GM12878 (cell line): ENCODE measurements around the gene UNC119. TPM values are rescaled to one million over a fixed set of nuclear protein-coding genes. Genes with fewer than 3 reads are reported as not detected.

ENCODE experiments used
- ATAC-seq: fragments of 200-7000 bp; cut with Tn5 transposase; 3 replicates; pipeline ENCODE4 v1.9.1; 2020; ENCODE audit warnings: mild to moderate bottlenecking, moderate library complexity
- BruUV-seq: library from RNA; stranded (reverse); fragments of 400-500 nt; replicated peaks from 2 replicates; lab custom pipeline; 2021; lab: Mats Ljungman, UMichigan
- CTCF ChIA-PET: fragments of 300-600 bp; sonication (Branson Sonifier 250); formaldehyde crosslinking; extraction: SDS; loops from one replicate; lab custom pipeline; 2021; ENCODE audit warnings: inconsistent platforms; lab: Yijun Ruan, JAX
- POLR2A ChIA-PET: fragments of 350-600 bp; formaldehyde crosslinking; extraction: SDS; loops from one replicate; lab custom pipeline; 2021; ENCODE audit warnings: inconsistent platforms; lab: Charles Lee
- RAD21 ChIA-PET: fragments of 300-600 bp; sonication (Branson Sonifier 250); formaldehyde crosslinking; loops from one replicate; lab custom pipeline; 2023; ENCODE audit warnings: antibody characterized with exemption; ENCODE audit not compliant: unreplicated experiment; lab: Charles Lee
- SMC1A ChIA-PET: fragments of 300-600 bp; sonication (Branson Sonifier 250); formaldehyde crosslinking; loops from one replicate; lab custom pipeline; 2023; ENCODE audit not compliant: unreplicated experiment, uncharacterized antibody; lab: Charles Lee
- DNase-seq: peaks from one replicate; pipeline ENCODE4 v3.0.0-alpha.2; 2011; ENCODE audit warnings: low read depth, low spot score
- FAIRE-seq: peaks from 3 replicates; lab custom pipeline; 2011; peaks lifted over from hg19 to GRCh38; lab: Jason Lieb, UNC
- H2AFZ ChIP-seq: 2 replicates; pipeline ENCODE4 v1.6.0; 2011; ENCODE audit warnings: low read depth, low read length, control low read depth; ENCODE audit not compliant: control insufficient read depth
- H3K27ac ChIP-seq: 2 replicates; pipeline ENCODE4 v1.5.1; 2011; ENCODE audit warnings: control low read depth; ENCODE audit not compliant: control insufficient read depth, insufficient read depth
- H3K27me3 ChIP-seq, 2 experiments: replicated peaks in 1 of 2; 2 replicates each; pipeline versions ENCODE4 v1.6.0 to v1.6.1; 2011; ENCODE audit warnings: low read length in 1 of 2; ENCODE audit not compliant: control insufficient read depth in 2 of 2, insufficient read depth in 2 of 2
- H3K36me3 ChIP-seq, 2 experiments: 2 replicates each; pipeline ENCODE4 v1.5.1; 2011; ENCODE audit warnings: low read length in 1 of 2; ENCODE audit not compliant: control insufficient read depth in 2 of 2, insufficient read depth in 2 of 2
- H3K4me1 ChIP-seq: 2 replicates; pipeline ENCODE4 v1.6.1; 2011; ENCODE audit warnings: mild to moderate bottlenecking, low read length, moderate library complexity, mixed read lengths; ENCODE audit not compliant: control insufficient read depth, insufficient read depth
- H3K4me2 ChIP-seq: 2 replicates; pipeline ENCODE4 v1.6.0; 2011; ENCODE audit warnings: control low read depth; ENCODE audit not compliant: control insufficient read depth, insufficient read depth
- H3K4me3 ChIP-seq: fragments of 200-600 bp; sonication (generic); 2 replicates; pipeline ENCODE4 v1.5.1; 2016
- H3K79me2 ChIP-seq: 2 replicates; pipeline ENCODE4 v1.6.0; 2011; ENCODE audit warnings: low read length; ENCODE audit not compliant: control insufficient read depth, insufficient read depth
- H3K9ac ChIP-seq: 2 replicates; pipeline ENCODE4 v1.8.0; 2011; ENCODE audit warnings: low read length, control low read depth, mixed read lengths; ENCODE audit not compliant: control insufficient read depth, insufficient read depth
- H3K9me3 ChIP-seq: replicated peaks from 3 replicates; pipeline ENCODE4 v1.5.1; 2011; ENCODE audit warnings: mild to moderate bottlenecking, low read length; ENCODE audit not compliant: control insufficient read depth, insufficient read depth
- H4K20me1 ChIP-seq: 2 replicates; pipeline ENCODE4 v1.6.0; 2011; ENCODE audit not compliant: control insufficient read depth, insufficient read depth
- FOS ChIP-seq: IDR thresholded peaks from 3 replicates; pipeline ENCODE4 v1.6.1; 2011; ENCODE audit warnings: borderline replicate concordance; ENCODE audit not compliant: insufficient read length; ENCODE audit errors: extremely low read depth
- IKZF1 ChIP-seq: fragments of 450-650 bp; conservative IDR thresholded peaks from 2 replicates; pipeline ENCODE4 v1.6.1; 2017; ENCODE audit warnings: antibody characterized with exemption, mild to moderate bottlenecking
- MTA3 ChIP-seq: IDR thresholded peaks from 2 replicates; pipeline ENCODE4 v1.6.1; 2012; ENCODE audit warnings: low read length, inconsistent platforms, borderline replicate concordance
- ZNF622 ChIP-seq: fragments of 450-650 bp; IDR thresholded peaks from 2 replicates; pipeline ENCODE4 v1.6.1; 2017; ENCODE audit warnings: mild to moderate bottlenecking, inconsistent platforms
- WGBS: methylation state at CpG from one replicate; pipeline ENCODE4 v1.1.6; 2016; ENCODE audit warnings: low lambda C conversion rate; ENCODE audit not compliant: insufficient replicate concordance, insufficient coverage; ENCODE audit errors: missing lambda C conversion rate; 5-methylcytosine and 5-hydroxymethylcytosine counted together
- in situ Hi-C: fragments of 300-500 bp; cut with MboI; formaldehyde crosslinking; loops from 9 replicates; pipeline ENCODE4 v1.14.3; 2018; ENCODE audit warnings: mixed read lengths
- intact Hi-C: fragments of 100-400 bp; cut with micrococcal nuclease; formaldehyde crosslinking; loops from one replicate; pipeline ENCODE4 v1.14.2; 2022; ENCODE audit not compliant: unreplicated experiment
- polyA plus RNA-seq, 11 experiments: library from polyadenylated mRNA; depleted of rRNA in 4 of 11; unstranded in 6 of 11; stranded (reverse) in 5 of 11; fragments of >200 nt; fragmentation: Nextera tagmentation in 4 of 11; fragmentation: Illumina TruSeq in 1 of 11; extraction: Ambion mirVana in 4 of 11; extraction: Trizol in 1 of 11; gene quantifications; 1 replicate in 1 of 11; 2 replicates in 10 of 11; pipeline versions ENCODE4 v1.2.1 to v1.2.3, GENCODE V29; 2011 to 2016; ENCODE audit warnings: inconsistent platforms in 2 of 11, missing spikeins in 2 of 11, low read depth in 1 of 11
- total RNA-seq, 4 experiments: library from RNA; depleted of rRNA in 3 of 4; stranded (reverse); fragments of >200 nt in 3 of 4; fragmentation: Illumina TruSeq in 1 of 4; extraction: Trizol in 1 of 4; gene quantifications; 2 replicates each; pipeline versions ENCODE4 v1.2.1 to v1.2.3, GENCODE V29; 2013 to 2021
- TF ChIP-seq, protein P1 (sequence below): fragments of 450-650 bp; IDR thresholded peaks from 2 replicates; pipeline ENCODE4 v1.6.1; 2018; ENCODE audit warnings: borderline replicate concordance, mild to moderate bottlenecking; ENCODE audit not compliant: partially characterized antibody

Gene UNC119
- total and polyA plus RNA-seq, 10 of the 15 experiments (the other 5 are each of a cell fraction or from before 2014, with no cell fraction given) = 2.7 to 436 (median 57.8) TPM

GRCh38 chr17:28547096-28547622, 5.3 kb downstream of the UNC119 start (continued):
- TF ChIP-seq, protein P1, sequence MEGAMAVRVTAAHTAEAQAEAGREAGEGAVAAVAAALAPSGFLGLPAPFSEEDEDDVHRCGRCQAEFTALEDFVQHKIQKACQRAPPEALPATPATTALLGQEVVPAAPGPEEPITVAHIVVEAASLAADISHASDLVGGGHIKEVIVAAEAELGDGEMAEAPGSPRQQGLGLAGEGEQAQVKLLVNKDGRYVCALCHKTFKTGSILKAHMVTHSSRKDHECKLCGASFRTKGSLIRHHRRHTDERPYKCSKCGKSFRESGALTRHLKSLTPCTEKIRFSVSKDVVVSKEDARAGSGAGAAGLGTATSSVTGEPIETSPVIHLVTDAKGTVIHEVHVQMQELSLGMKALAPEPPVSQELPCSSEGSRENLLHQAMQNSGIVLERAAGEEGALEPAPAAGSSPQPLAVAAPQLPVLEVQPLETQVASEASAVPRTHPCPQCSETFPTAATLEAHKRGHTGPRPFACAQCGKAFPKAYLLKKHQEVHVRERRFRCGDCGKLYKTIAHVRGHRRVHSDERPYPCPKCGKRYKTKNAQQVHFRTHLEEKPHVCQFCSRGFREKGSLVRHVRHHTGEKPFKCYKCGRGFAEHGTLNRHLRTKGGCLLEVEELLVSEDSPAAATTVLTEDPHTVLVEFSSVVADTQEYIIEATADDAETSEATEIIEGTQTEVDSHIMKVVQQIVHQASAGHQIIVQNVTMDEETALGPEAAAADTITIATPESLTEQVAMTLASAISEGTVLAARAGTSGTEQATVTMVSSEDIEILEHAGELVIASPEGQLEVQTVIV = no peak
- TF ChIP-seq IKZF1 (no peak), FOS (no peak), MTA3 (no peak)

DNA sequence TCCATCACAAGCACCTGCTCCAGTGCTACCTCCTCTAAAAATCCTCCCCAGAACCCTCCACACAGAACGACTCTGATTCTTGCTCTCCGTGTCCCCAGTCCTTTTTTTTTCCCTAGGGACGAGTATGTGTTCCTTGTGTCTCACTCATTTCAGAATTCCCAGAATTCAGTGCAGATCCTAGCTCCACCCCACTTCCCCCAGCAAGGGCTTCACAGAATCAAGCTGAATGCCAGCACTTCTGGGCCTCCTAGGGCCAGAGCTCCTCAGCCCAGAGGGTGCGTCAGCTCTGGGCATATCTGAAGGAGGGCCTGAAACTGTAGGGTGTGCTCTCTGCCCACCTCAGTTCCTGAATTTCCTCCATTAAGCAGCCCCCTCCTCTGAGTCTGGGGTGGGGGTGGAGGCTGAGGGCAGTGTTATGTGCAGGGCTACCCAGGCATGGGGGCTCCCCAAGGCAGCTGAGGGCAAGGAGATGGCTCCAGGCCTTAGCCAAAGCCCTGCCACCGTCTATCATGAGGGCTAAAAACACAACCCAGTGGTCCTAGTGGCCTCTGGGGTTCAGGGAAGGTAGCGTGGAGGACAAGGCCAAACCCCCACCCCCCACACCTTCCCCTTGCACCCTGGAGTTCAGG, 6.5 kb downstream of the UNC119 start:
- DNase-seq = no peak
- Histone ChIP-seq H3K9me3 (no peaks in the 10 kb centered on the region), H3K9ac (no peak overlapping the region), H3K4me3 (no peak overlapping the region), H3K4me1 (peaks cover 38% of the 10 kb centered on the region), H3K27me3 (no peaks in the 10 kb centered on the region), H3K27ac (no peak overlapping the region), H3K4me2 (no peak overlapping the region), H3K79me2 (peaks cover 35% of the 10 kb centered on the region), H2AFZ (no peak overlapping the region), H3K36me3 (peaks cover 2 to 3% of the 10 kb centered on the region in 2 experiments; a peak in 1 of 4 replicates), H4K20me1 (no peaks in the 10 kb centered on the region)
- POLR2A ChIA-PET = interaction anchor here (0.6 to 9.1 kb wide), 4 partner anchors 24 to 245 kb away, joined by 4 to 148 read pairs (median 54); partner anchors contain the start of genes ALDOC and PIGS
- TF ChIP-seq ZNF622 = no peak
- in situ Hi-C loops (loop anchor here (5.0 to 10.0 kb wide), 2 partner anchors 49 to 171 kb away; partner anchors contain the start of genes SARM1 and VTN), intact Hi-C loops (loop anchor here (2.0 to 10.0 kb wide), 3 partner anchors 45 to 171 kb away; partner anchors contain the start of genes SARM1 and VTN)
- RAD21 ChIA-PET = interaction anchor here (0.6 to 1.0 kb wide), 2 partner anchors 26 to 48 kb away, joined by 3 read pairs; no protein-coding TSS in a partner anchor
- 63% methylated on average over 6 of the region's 6 CpGs for WGBS
- no peak for ATAC-seq
- CTCF ChIA-PET = interaction anchor here (0.6 to 13.9 kb wide), 5 partner anchors 24 to 199 kb away, joined by 3 to 316 read pairs (median 83); partner anchors contain the start of genes PIGS and RSKR
- BruUV-seq = no TSS peak
- SMC1A ChIA-PET = interaction anchor here (2.9 to 6.1 kb wide), 2 partner anchors 23 to 52 kb away, joined by 10 to 89 read pairs; partner anchors contain the start of gene PIGS
- no peak for FAIRE-seq
